ENCODE data around the gene TRIM25. TPM values are rescaled to one million over a fixed set of nuclear protein-coding genes. Genes with fewer than 3 reads are reported as not detected.

Gene TRIM25
- total RNA-seq, 1 donor, result 28.9 TPM

GRCh38 chr17:56884483-56885311 is 29.2 kb downstream of the TRIM25 start:
- no peak for TF ChIP-seq CTCF (IDR thresholded peaks at IDR 0.05; ENCODE audit: insufficient read depth, low read depth, low read length)
- H3K4me3 ChIP-seq (ENCODE audit: low read depth, low read length), result no peak overlapping the region
- DNase-seq (ENCODE audit: low read depth), result no peak

GRCh38 chr17:56883616-56884015 is 30.2 kb downstream of the TRIM25 start:
- no peak for DNase-seq (ENCODE audit: low read depth)
- TF ChIP-seq CTCF (IDR thresholded peaks at IDR 0.05; ENCODE audit: insufficient read depth, low read depth, low read length), result no peak
- no peak overlapping the region for H3K4me3 ChIP-seq (ENCODE audit: low read depth, low read length)

GRCh38 chr17:56881685-56882295 is 32.1 kb downstream of the TRIM25 start:
- DNase-seq (ENCODE audit: low read depth), result no peak
- TF ChIP-seq CTCF (IDR thresholded peaks at IDR 0.05; ENCODE audit: insufficient read depth, low read depth, low read length), result no peak

GRCh38 chr17:56880571-56880970 is 33.3 kb downstream of the TRIM25 start:
- H3K4me3 ChIP-seq (ENCODE audit: low read depth, low read length), result no peak overlapping the region
- TF ChIP-seq CTCF (IDR thresholded peaks at IDR 0.05; ENCODE audit: insufficient read depth, low read depth, low read length), result no peak
- DNase-seq (ENCODE audit: low read depth), result no peak

More at GRCh38 chr17:56881685-56882295, 32.1 kb downstream of the TRIM25 start:
- H3K4me3 ChIP-seq (ENCODE audit: low read depth, low read length), result no peak overlapping the region

- no peak for DNase-seq (ENCODE audit: low read depth)
- TF ChIP-seq CTCF (IDR thresholded peaks at IDR 0.05; ENCODE audit: insufficient read depth, low read depth, low read length), result no peak
- H3K4me3 ChIP-seq (ENCODE audit: low read depth, low read length), result no peak overlapping the region
Observed at GRCh38 chr17:56880133-56880532, 33.7 kb downstream of the TRIM25 start.

- DNase-seq (ENCODE audit: low read depth), result no peak
- H3K4me3 ChIP-seq (ENCODE audit: low read depth, low read length), result no peak overlapping the region
- TF ChIP-seq CTCF (IDR thresholded peaks at IDR 0.05; ENCODE audit: insufficient read depth, low read depth, low read length), result no peak
Observed at GRCh38 chr17:56879280-56879679, 34.6 kb downstream of the TRIM25 start.
